Glomerular visceral epithelial cell (primary cell): ENCODE data around the gene TLR8.
A peak's percentile ranks its signal among the peaks of the same experiment; 100 is the strongest.

Source experiments
- DNase-seq: peaks from one replicate; pipeline ENCODE4 v3.0.0-alpha.2; 2016; ENCODE audit errors: extremely low spot score

Gene TLR8

GRCh38 chrX:12965131-12965940 is 58.9 kb downstream of the TLR8 start:
- no peak for DNase-seq

GRCh38 chrX:12966151-12966550 is 59.7 kb downstream of the TLR8 start:
- no peak for DNase-seq

- no peak for DNase-seq
These were observed 61.5 kb downstream of the TLR8 start for GRCh38 chrX:12967711-12968465.

- peak; percentile 30 for DNase-seq
These were observed 64.3 kb downstream of the TLR8 start for GRCh38 chrX:12970691-12971202.

- no peak for DNase-seq
These were observed 65.0 kb downstream of the TLR8 start for GRCh38 chrX:12971282-12972003.

GRCh38 chrX:12972243-12972642 is 65.8 kb downstream of the TLR8 start:
- DNase-seq: no peak
